NK-92 (cell line): ENCODE measurements around the gene FAM98B.

ENCODE experiments used
- DNase-seq: peaks from one replicate; lab custom pipeline; 2025; ENCODE audit not compliant: unreplicated experiment; lab: John Stamatoyannopoulos, UW

FAM98B gene

DNA sequence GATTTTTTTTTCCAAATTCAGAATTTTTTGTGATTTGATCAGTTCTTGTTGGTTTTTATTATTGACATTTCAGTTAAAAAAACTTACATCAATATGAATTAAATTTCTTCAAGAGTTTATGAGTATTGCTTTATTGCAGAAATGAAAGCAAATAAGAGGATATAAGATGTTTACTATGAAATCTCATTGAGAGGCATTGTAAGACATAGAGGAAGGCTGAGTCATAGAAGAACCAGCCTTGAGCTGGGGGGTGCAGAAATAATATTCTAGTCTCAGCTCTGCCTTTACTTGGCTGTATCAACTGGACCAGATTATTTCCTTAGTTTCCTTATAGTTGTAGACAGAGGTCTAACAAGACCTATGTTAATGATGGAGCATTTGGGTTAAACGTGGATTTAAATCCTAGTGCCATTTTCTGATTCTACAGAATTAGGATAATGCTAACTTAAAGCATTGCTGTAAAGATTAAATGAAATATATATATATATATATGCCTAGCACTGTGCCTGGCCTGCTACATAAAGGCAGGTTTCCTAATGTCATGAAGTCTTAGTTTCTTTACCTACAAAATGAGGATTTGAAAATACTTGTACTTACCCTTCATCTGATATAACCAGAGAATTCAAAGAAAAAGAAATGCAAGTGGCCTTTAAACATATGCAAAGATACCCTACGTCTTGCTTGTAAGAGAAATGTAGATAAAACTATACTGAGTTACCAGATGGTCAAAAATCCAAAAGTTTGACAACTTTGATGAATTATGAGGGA, 7.3 kb downstream of the FAM98B start:
- no peak for DNase-seq

DNA sequence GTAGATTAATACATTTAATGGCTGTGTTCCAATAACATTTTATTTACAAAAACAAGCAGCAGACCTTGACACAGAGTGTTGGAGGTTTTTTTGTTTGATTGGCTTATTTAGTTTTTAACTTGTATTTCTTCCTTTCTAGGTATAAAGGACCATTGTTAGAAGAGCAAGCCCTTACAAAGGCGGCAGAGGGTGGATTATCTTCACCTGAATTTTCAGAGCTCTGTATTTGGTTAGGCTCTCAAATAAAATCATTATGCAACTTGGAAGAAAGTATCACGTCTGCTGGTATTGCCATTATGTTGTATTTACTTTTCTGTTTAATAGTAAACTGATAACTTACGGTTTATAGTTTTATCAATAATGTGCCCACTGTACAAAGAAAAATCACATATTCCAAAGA, 10.0 kb downstream of the FAM98B start:
- DNase-seq, result no peak

DNA sequence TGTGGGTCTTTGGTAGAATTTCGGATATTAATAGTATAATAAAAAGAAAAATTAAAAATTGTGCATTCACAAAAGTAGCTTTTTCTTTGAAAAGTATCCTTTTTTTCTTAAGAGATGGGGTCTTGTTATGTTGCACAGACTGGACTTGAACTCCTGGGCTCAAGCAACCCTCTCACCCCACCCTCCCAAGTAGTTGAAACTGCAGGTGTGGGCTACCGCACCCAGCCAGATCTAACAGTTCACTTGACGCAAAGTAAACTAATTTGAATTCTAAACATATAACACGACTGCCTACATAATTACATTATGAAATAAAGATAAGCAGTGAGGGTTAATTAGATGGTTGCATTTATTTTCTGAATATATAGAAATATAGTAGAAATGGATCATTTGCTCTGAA, 10.7 kb downstream of the FAM98B start:
- DNase-seq, result no peak

DNA sequence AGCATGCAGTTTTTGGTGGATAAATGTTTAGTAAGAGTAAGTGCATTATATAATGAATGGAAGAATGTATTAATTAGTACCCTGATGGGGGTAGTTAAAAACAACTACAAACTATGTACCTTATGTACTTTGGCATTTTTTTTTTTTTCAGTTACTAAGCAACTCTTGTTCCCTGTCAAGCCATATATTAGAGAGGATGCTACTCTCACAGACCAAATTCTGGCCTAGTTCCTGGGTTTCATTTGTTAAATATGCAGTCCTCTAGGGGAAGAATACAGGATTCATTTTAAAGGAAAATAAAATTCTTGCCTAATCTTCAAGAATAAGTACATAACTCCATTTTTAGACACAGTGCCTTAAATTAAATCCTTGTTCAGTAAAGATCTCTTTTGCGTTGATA, 16.9 kb downstream of the FAM98B start:
- DNase-seq, result no peak

DNA sequence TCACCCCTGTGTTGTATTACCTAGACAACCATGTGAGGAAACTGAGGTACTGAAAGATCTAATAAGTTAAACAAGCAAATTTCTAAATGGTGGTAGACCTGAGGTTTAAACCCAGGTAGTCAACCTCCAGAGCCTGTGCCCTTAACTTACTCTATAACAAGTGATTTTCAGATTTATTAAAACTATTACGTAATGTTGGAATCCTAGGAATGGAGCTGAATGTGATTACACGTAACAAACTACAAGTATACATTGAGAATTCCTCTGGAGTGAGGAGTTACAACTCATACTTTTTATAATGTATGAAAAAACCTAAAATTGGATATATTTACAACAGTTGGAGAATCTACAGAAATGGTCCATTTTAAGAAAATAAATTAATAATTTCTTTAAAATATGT, 18.0 kb downstream of the FAM98B start:
- DNase-seq, result no peak

DNA sequence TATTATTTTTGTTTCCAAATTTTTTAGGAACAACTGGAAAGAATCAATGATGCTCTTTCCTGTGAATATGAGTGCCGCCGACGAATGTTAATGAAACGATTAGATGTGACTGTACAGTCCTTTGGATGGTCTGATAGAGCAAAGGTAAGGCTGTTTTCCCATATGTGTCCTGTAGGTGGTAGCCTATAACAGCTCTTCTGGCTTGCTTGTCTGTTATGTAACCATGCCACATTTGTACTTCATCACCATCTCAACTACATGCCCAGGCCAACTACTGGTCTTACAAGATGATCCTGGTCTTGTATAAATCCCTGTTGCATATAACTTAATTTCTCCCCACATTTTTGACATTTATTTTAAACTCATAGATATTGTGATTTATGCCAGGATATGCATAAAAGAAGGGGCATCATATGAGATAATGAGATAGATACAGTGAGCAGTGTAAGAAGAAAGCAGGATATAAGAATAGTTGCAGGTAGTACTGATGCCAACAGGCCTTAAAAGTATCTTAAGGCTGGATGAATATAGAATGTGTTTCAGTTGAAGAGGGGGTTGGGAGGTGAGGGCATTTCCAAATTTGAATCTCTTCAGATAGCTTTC, 20.3 kb downstream of the FAM98B start:
- no peak for DNase-seq

DNA sequence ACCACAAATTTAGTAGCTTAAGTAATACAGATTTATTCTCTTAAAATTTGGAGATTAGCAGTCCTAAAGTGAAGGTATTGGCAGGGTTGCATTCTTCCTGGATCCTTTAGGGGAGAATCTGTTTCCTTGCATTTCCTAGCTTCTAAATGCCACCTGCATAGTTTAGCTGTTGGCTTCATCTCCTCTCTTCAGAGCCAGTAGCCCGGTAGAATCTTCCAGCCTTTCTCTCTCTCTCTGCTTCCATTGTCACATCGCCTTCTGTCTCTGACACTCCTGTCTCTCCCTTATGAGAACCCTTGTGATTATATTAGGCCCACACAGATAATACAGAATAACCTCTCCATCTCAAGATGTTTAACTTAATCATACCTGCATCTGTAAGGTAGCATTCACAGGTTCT, 21.4 kb downstream of the FAM98B start:
- no peak for DNase-seq

DNA sequence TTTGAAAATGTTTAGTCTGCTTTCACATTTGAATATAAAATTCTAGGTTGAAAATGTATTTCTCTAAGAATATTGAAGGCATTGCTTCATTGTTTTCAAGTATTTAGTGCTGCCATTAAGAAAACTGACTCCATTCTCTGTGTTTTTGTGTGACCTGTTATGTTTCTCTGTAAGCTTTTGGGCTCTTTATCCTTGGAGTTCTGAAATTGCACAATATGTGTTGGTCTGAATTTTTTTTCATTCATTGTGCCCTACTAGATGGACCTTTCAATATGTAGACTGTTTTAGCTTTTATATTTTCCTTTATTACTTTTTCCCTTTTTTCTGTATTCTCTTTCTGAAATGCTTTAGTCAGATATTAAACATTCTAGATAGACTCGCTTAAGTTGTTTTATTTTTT, 22.2 kb downstream of the FAM98B start:
- no peak for DNase-seq

DNA sequence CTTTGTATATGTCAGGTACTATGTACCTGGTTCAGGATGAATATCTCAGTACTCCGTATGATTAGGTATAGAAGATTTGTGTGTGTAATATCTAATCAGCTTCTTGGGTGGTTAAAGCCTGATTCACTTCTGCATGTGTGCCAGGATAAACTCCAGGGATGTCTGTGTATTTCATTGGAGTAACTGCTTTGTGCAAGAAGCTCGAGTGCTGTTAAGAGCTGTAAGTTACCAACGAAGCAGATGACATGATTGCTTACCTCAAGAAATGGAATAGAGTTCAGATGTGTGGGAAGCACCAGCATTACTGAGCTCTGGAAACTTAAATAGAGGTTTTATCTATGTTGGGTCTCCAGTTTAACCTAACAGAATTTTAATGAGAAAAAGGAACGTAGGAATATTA, 23.7 kb downstream of the FAM98B start:
- no peak for DNase-seq

DNA sequence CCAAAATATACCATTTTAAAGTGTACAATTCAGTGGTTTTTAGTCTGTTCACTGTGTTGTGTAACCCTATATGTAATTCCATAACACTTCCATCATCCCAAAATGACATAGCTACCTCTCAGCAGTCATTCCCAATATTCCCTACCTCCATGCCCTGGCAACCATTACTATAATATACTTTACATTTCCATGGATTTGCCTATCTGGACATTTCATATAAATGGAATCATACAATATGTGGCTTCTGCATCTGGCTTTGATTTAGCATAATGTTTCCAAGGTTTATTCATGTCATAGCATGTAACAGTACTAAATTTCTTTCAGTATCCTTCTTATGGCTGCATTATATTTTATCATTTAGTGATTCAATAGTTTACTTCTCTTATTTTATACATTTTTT, 25.3 kb downstream of the FAM98B start:
- DNase-seq, result no peak

DNA sequence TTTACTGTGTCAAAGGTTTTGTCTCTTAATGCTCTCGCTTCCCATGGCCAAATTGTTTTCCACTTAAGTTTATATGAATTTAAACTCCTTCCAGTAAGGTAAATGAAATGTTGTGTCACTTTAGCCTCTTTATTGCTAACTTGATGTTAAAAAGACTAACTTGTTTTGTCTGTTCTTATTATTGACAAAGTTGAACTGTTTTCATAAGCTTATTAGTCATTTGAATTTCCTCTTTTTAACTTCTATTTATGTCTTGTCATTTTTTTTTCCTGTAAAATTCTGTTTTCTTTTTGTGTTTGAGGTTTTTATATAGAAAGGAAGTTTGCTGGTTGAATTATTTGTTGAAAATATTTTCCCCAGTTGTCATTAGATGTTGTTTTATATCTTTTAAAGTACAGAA, 25.8 kb downstream of the FAM98B start:
- DNase-seq, result no peak

DNA sequence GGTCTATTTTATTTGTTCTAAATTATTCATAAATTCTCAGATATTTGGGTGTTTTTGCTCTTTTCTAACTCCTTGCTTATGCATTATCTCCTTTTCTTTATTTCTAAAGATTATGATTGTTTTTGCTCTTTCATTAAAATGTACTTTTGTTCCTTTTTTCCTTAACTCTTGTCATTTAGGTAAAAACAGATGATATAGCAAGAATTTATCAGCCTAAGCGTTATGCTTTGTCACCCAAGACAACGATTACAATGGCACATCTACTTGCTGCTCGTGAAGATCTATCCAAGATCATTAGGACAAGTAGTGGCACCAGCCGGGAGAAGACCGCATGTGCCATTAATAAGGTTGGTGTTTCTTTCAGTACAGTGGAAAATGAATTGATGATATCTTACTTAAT, 27.2 kb downstream of the FAM98B start:
- DNase-seq, result no peak

DNA sequence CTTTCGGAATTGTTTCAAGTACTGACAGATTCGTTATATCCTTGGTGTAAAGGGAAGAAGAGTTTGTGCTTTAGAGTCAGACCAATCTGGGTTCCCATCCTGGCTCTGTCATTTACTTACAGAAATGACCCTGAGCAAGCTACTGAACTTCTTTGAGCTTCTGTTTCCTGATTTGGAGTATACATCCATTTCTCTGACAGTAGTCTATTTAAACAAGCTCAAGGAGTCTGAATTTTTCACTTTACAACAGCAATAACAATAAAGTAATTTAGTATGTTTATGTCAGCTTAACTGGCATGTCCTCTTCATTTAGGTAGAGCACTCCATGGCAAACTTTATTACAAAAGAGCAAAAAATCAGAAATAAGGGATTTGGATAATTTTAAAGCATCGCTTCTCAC, 27.8 kb downstream of the FAM98B start:
- no peak for DNase-seq

DNA sequence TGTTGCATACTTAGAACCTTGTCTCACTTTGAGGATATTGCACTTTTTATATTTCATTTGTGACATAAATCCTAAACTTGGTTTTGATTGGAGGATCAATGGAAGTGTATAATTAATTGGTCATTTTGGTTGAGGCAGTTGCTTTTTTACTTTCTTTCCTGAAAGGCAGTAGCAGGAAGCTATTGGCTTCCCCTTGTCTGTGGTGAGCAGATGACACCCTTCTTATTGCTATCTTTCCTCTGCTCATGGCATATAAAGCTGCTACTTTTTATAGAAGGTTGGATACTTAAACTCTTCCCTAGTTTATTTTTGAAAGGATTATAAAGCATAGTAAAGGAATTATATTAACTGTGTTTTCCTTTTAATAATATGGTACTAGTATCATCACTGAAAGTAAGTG, 28.6 kb downstream of the FAM98B start:
- no peak for DNase-seq

DNA sequence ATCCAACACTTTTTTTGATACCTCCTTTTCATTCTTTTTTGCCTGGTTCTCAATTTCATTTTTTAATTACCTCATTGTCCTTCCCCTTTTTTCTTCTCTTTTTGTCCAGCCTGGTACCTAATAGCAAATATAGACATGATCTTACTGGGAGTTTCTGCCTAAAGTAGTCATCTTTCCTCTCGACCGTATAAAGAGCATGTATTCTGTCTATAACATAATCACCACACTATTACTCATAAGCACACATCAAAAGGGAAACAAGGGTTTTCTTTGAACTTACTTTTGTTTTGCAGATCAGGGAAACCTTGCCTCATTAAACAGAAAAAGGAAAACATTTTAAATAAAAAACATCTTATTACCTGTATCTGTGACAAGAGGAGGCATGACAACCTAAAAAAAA, 33.0 kb downstream of the FAM98B start:
- DNase-seq, result no peak

DNA sequence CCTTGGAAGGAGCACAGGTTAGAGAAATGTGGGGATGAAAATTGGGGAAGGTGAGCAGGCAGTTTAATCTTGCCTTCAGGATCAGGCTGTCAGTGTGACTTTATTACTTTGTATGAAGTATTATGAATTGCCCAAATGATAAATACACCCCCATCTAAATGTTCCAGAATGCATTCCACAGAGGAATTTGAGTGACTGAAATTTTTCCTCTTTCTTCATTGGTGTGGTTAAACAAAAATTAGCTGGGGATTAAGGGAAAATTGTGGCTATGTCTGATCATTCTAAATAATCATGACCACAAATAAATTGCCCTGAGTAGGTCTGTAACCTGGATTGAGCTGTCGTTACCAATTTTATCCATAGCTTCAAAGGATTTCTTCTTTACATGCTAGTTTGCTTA, 33.5 kb downstream of the FAM98B start:
- DNase-seq, result no peak

DNA sequence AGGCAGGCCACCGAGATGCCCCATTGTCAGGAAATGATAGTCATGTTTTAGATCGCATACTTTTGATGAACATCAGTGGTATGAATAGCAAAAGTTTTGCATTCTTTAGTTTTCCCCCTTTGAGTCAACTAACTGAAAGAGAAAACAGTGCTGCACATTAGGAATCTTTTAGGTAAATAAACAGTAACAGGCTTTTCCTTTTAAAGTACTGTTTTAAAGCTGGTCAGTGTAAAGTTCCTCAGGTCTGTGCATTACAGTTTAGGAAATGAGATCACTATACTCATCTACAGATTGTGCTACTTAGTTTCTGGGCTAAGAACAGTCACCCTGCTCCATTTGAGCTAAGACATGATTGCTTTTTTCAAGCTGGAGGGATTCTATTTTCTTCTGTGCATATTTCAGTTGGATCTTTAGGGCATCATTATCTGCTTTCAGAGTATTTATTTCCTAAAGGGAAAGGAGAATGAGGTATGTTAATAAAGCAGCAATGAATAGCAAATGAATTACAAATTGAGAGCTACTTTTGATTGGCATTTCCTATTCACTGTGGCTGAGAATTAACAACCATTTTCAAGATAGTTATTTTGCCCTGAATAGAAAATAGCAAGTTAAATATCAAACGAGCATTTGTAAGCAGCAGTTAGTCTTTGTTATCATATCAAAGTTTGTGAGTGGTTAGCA, 36.5 kb downstream of the FAM98B start:
- DNase-seq, result no peak

DNA sequence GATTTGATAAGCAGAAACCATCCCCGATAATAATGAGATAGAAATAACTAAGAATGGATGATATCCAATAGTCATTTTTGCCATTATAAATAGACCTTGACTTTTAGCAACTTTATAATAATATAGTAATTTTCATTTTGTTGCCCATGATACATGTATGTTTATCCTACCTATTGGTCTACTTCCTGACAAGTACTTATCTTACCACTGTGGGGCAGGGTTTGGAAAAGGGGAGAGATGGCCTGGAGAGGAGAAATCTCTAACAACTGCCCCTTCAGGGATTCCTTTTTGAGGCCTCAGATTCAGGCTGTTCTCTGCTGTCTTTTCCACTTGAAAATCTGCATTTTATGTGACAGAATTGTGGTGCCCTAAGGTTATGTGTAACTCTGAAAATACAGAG, 42.2 kb downstream of the FAM98B start:
- no peak for DNase-seq

DNA sequence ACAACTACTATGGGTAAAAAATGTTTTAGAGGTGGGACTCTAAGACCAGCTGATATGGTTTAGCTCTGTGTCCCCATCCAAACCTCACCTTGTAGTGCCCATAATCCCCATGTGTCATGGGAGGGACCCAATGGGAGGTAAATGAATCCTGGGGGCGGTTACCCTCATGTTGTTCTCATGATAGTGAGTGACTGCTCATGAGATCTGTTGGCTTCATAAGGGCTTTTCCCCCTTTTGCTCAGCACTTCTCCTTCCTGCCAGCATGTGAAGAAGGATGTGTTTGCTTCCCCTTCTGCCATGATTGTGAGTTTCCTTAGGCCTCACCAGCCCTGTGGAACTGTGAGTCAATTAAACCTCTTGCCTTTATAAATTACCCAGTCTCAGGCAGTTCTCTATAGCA, 45.7 kb downstream of the FAM98B start:
- no peak for DNase-seq

DNA sequence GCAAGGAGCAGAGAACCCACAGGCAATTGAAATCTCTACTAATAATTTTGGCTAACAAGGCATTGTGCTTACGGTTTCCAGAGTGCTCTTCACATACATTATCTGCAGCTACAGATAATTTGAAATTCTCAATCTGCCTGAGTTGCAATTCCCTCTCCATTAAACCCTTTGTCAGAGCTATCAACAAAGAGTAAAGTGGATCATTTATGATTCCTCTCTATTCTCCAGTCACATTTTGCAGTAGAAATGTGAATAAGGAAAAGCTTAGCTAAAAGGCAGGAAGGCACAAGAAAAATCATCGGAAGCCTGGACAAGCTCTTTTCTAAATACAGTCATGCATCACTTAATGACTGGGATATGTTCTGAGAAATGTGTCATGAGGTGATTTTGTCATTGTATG, 49.6 kb downstream of the FAM98B start:
- no peak for DNase-seq

DNA sequence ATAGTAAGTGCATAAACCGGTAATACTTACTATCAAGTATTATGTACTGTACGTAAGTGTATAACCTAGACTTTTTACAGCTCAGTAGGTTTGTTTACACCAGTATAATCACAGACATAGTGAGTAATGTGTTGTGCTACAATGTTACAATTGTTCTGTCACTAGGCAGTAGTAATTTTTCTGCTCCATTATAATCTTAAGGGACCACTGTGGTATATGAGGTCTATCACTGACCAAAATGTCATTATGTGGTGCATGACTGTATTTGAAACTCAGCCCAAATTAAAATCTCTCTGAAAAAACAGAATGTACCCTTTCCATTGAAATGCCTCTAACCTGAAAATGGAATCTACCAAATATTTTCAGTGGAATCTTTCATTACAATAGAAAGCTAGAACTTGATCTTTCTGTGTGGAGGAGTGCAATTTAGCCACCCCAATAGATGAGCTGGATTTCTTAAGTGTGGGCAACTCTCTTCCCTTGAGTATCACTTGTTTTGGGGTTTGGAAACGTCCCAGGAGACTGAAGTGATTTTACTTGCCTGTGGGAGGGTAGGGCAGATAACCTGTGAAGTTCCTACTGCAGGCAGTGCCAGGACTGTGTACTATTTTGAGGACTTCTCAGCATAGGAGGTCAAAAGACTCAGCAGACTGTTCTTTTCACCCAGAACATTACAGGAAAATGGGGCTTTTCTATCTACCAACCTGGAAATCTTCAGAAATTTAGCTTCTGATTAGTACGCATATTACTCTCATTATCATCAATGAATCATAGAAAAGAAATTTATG, 50.9 kb downstream of the FAM98B start:
- no peak for DNase-seq

DNA sequence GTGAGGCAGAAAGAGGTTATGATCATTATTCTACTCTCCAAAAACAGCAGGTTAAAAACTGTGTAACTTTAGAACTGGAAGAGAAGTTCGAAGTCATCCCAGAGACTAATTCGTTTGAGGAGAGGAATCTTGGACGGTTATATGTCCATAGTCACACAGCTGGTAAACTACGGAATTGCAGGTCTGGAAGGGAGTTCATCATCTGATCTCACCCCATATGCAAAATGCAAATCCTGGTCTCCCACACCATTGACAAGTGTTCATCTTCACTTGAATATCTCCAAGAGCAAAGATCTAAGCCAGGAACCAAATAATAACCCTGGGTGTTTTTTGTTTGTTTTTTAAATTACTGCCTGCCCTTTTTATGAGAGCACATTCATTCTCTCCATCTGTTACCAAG, 53.1 kb downstream of the FAM98B start:
- DNase-seq, result no peak
